ENCODE data around the gene SAMD13.

GRCh38 chr1:84301004-84301784 lies at the start of gene SAMD13:
- TF ChIP-seq CTCF (IDR thresholded peaks at IDR 0.05) (no peak), POLR2A (IDR thresholded peaks at IDR 0.05; ENCODE audit: low read depth) (no peak), POLR2AphosphoS5 (IDR thresholded peaks at IDR 0.05) (peak; percentile 6 to 35), EP300 (IDR thresholded peaks at IDR 0.05) (no peak)
